H9 (cell line): Measurements from ENCODE around the gene ZP3. TPM values are rescaled to one million over a fixed set of nuclear protein-coding genes. Genes with fewer than 3 reads are reported as not detected.
"Not testable (repeated sequence)": the region's sequence is repeated elsewhere in the genome, so short reads cannot be mapped to it uniquely, and the experiment has no call there.

Experiments used
- DNase-seq: peaks from one replicate; pipeline ENCODE4 v3.0.0-alpha.2; 2017
- H2AFZ ChIP-seq: one replicate; pipeline ENCODE4 v1.6.1; 2013; ENCODE audit warnings: mild to moderate bottlenecking, low read length, control low read depth, moderate library complexity
- H2AK5ac ChIP-seq: 2 replicates; pipeline ENCODE4 v1.6.1; 2013; ENCODE audit warnings: low read length, control low read depth, mixed read lengths; ENCODE audit not compliant: insufficient read length
- H2BK120ac ChIP-seq: one replicate; pipeline ENCODE4 v1.6.1; 2013; ENCODE audit warnings: low read depth, mild to moderate bottlenecking, low read length, control low read depth, inconsistent platforms; ENCODE audit not compliant: poor library complexity, severe bottlenecking
- H2BK12ac ChIP-seq: 2 replicates; pipeline ENCODE4 v1.6.1; 2013; ENCODE audit warnings: low read length, control low read depth, mixed read lengths, low read depth; ENCODE audit not compliant: insufficient read length
- H2BK15ac ChIP-seq: 2 replicates; pipeline ENCODE4 v1.6.1; 2013; ENCODE audit warnings: low read depth, low read length, control low read depth
- H2BK20ac ChIP-seq: one replicate; pipeline ENCODE4 v1.6.1; 2013; ENCODE audit warnings: low read depth, mild to moderate bottlenecking, low read length, control low read depth, inconsistent platforms; ENCODE audit not compliant: poor library complexity, severe bottlenecking
- H2BK5ac ChIP-seq: 2 replicates; pipeline ENCODE4 v1.6.1; 2013; ENCODE audit warnings: low read length, control low read depth, mixed read lengths; ENCODE audit not compliant: insufficient read length
- H3K14ac ChIP-seq: 2 replicates; pipeline ENCODE4 v1.6.1; 2013; ENCODE audit warnings: low read length, control low read depth; ENCODE audit not compliant: insufficient read depth
- H3K18ac ChIP-seq: 2 replicates; pipeline ENCODE4 v1.6.1; 2013; ENCODE audit warnings: low read depth, mild to moderate bottlenecking, mixed read lengths, low read length, control low read depth; ENCODE audit not compliant: insufficient read length
- H3K23ac ChIP-seq: 2 replicates; pipeline ENCODE4 v1.6.1; 2013; ENCODE audit warnings: low read length, control low read depth, mixed read lengths, low read depth; ENCODE audit not compliant: insufficient read length
- H3K23me2 ChIP-seq: 2 replicates; pipeline ENCODE4 v1.6.1; 2013; ENCODE audit warnings: low read depth, mild to moderate bottlenecking, mixed read lengths, low read length, control low read depth; ENCODE audit not compliant: insufficient read length, poor library complexity, severe bottlenecking
- H3K27ac ChIP-seq: 2 replicates; pipeline ENCODE4 v1.5.1; 2013; ENCODE audit warnings: low read length, control low read depth, mixed read lengths, low read depth; ENCODE audit not compliant: insufficient read length
- H3K27me3 ChIP-seq: 2 replicates; pipeline ENCODE4 v1.6.1; 2013; ENCODE audit warnings: low read length, control low read depth, inconsistent platforms; ENCODE audit not compliant: insufficient read depth
- H3K4ac ChIP-seq: 2 replicates; pipeline ENCODE4 v1.6.1; 2013; ENCODE audit warnings: low read depth, mild to moderate bottlenecking, control low read depth, inconsistent platforms, low read length, moderate library complexity
- H3K4me1 ChIP-seq: 2 replicates; pipeline ENCODE4 v1.6.1; 2013; ENCODE audit warnings: low read length, control low read depth, inconsistent platforms; ENCODE audit not compliant: insufficient read depth
- H3K4me2 ChIP-seq: 2 replicates; pipeline ENCODE4 v1.6.1; 2013; ENCODE audit warnings: low read length, control low read depth, mixed read lengths; ENCODE audit not compliant: insufficient read length, insufficient read depth
- H3K56ac ChIP-seq: 2 replicates; pipeline ENCODE4 v1.6.1; 2013; ENCODE audit warnings: low read depth, mild to moderate bottlenecking, mixed read lengths, low read length, control low read depth; ENCODE audit not compliant: insufficient read length
- H3K79me1 ChIP-seq: 2 replicates; pipeline ENCODE4 v1.6.1; 2013; ENCODE audit warnings: low read depth, mild to moderate bottlenecking, moderate library complexity, low read length, control low read depth, inconsistent platforms; ENCODE audit not compliant: insufficient read depth, poor library complexity, severe bottlenecking
- H3K79me2 ChIP-seq: 2 replicates; pipeline ENCODE4 v1.6.1; 2013; ENCODE audit warnings: low read length, control low read depth, inconsistent platforms; ENCODE audit not compliant: insufficient read depth
- H3K9ac ChIP-seq: 2 replicates; pipeline ENCODE4 v1.6.1; 2013; ENCODE audit warnings: low read length, control low read depth, mixed read lengths; ENCODE audit not compliant: insufficient read length; ENCODE audit errors: extremely low read depth
- H3K9me3 ChIP-seq: one replicate; pipeline ENCODE4 v1.6.1; 2013; ENCODE audit warnings: low read depth, low read length, inconsistent platforms; ENCODE audit not compliant: control insufficient read depth
- H3T11ph ChIP-seq: one replicate; pipeline ENCODE4 v1.6.1; 2013; ENCODE audit warnings: mild to moderate bottlenecking, low read length, control low read depth, inconsistent platforms
- H4K20me1 ChIP-seq: one replicate; pipeline ENCODE4 v1.6.1; 2013; ENCODE audit not compliant: control insufficient read depth, insufficient read length, insufficient read depth
- H4K5ac ChIP-seq: 2 replicates; pipeline ENCODE4 v1.6.1; 2013; ENCODE audit warnings: low read depth, mild to moderate bottlenecking, mixed read lengths, low read length, control low read depth; ENCODE audit not compliant: insufficient read length
- H4K8ac ChIP-seq: replicated peaks from 2 replicates; pipeline ENCODE4 v1.6.1; 2013; ENCODE audit warnings: low read length, control low read depth, mixed read lengths, low read depth; ENCODE audit not compliant: insufficient read length
- H4K91ac ChIP-seq: 2 replicates; pipeline ENCODE4 v1.6.1; 2013; ENCODE audit warnings: low read depth, mild to moderate bottlenecking, moderate library complexity, mixed read lengths, low read length, control low read depth; ENCODE audit not compliant: insufficient read length
- H3K27ac Mint-ChIP-seq, 3 experiments: 2 replicates in 2 of 3; 3 replicates in 1 of 3; pipeline ENCODE4 v1.8.0; 2020 to 2021; ENCODE audit warnings: mixed read lengths in 3 of 3, mild to moderate bottlenecking in 1 of 3, moderate library complexity in 1 of 3
- H3K27me3 Mint-ChIP-seq: 2 replicates; pipeline ENCODE4 v1.8.0; 2021; ENCODE audit warnings: low read depth, mild to moderate bottlenecking, moderate library complexity, mixed read lengths
- H3K36me3 Mint-ChIP-seq, 3 experiments: 2 replicates in 2 of 3; 3 replicates in 1 of 3; pipeline ENCODE4 v1.8.0; 2020 to 2021; ENCODE audit warnings: low read depth in 3 of 3, mixed read lengths in 3 of 3; ENCODE audit not compliant: insufficient read depth in 1 of 3
- H3K4me1 Mint-ChIP-seq, 2 experiments: 2 replicates each; pipeline ENCODE4 v1.8.0; 2020; ENCODE audit warnings: mixed read lengths in 2 of 2
- H3K4me3 Mint-ChIP-seq, 2 experiments: 2 replicates in 1 of 2; 3 replicates in 1 of 2; pipeline ENCODE4 v1.8.0; 2020 to 2021; ENCODE audit warnings: mild to moderate bottlenecking in 2 of 2, mixed read lengths in 2 of 2, moderate library complexity in 1 of 2
- H3K9me3 Mint-ChIP-seq, 2 experiments: 2 replicates in 1 of 2; 3 replicates in 1 of 2; pipeline ENCODE4 v1.8.0; 2020; ENCODE audit warnings: mild to moderate bottlenecking in 2 of 2, mixed read lengths in 2 of 2, moderate library complexity in 1 of 2
- WGBS: extraction: QIAGEN DNeasy Blood & Tissue Kit; methylation state at CpG from one replicate; pipeline ENCODE4 v1.1.7; 2013; ENCODE audit warnings: missing lambda C conversion rate, low lambda C conversion rate, mixed read lengths; ENCODE audit not compliant: insufficient read length; ENCODE audit errors: extremely low coverage; 5-methylcytosine and 5-hydroxymethylcytosine counted together
- total RNA-seq: library from RNA; stranded (reverse); gene quantifications from 2 replicates; pipeline ENCODE4 v1.2.1, GENCODE V29; 2021

ZP3 gene
- total RNA-seq, 1 experiment from 2014 or later = 1.3 TPM

GRCh38 chr7:76476742-76477474, 52.2 kb downstream of the ZP3 start:
- not testable (repeated sequence) for H2BK15ac ChIP-seq, H4K8ac ChIP-seq, H3K23ac ChIP-seq, H3K4ac ChIP-seq, H3K27me3 ChIP-seq, H2AFZ ChIP-seq, H3T11ph ChIP-seq, H3K4me1 ChIP-seq, H3K18ac ChIP-seq, H2BK5ac ChIP-seq, H3K79me2 ChIP-seq, H2BK120ac ChIP-seq, H3K4me3 Mint-ChIP-seq, H3K9me3 ChIP-seq, H2BK12ac ChIP-seq, H2BK20ac ChIP-seq, H4K5ac ChIP-seq, H4K91ac ChIP-seq, H3K79me1 ChIP-seq, H3K36me3 Mint-ChIP-seq, H3K4me2 ChIP-seq, H3K23me2 ChIP-seq, H3K9ac ChIP-seq, H3K27ac Mint-ChIP-seq, H3K9me3 Mint-ChIP-seq, H3K14ac ChIP-seq, H3K4me1 Mint-ChIP-seq, H3K27me3 Mint-ChIP-seq, H3K27ac ChIP-seq, H3K56ac ChIP-seq, H4K20me1 ChIP-seq, H2AK5ac ChIP-seq, DNase-seq
- WGBS = no CpG with 5 or more reads among the region's 24 CpGs

- H3K4me1 ChIP-seq, H2BK5ac ChIP-seq, H3K79me2 ChIP-seq, H3K23ac ChIP-seq, H3K27me3 ChIP-seq, H4K20me1 ChIP-seq, H3K9ac ChIP-seq, H3K79me1 ChIP-seq, H3K23me2 ChIP-seq, H4K5ac ChIP-seq, H3K4ac ChIP-seq, H3K27me3 Mint-ChIP-seq, H3K9me3 Mint-ChIP-seq, H3K9me3 ChIP-seq, H2AFZ ChIP-seq, H3K4me1 Mint-ChIP-seq, H3K14ac ChIP-seq, H2BK120ac ChIP-seq, H3K4me2 ChIP-seq, H3K4me3 Mint-ChIP-seq, H2BK12ac ChIP-seq, H2BK15ac ChIP-seq, H2AK5ac ChIP-seq, H3T11ph ChIP-seq, H4K8ac ChIP-seq, H4K91ac ChIP-seq, H3K56ac ChIP-seq, H3K27ac ChIP-seq, H2BK20ac ChIP-seq, H3K18ac ChIP-seq, DNase-seq: not testable (repeated sequence)
- WGBS = no CpG with 5 or more reads among the region's 11 CpGs
- Mint-ChIP-seq H3K36me3 (peaks cover 10 to 18% (median 17%) of the 10 kb centered on the region in 3 experiments; a peak in 6 of 7 replicates), H3K27ac (peak overlapping the region in 1 of 3 experiments; percentile 57; a peak in 2 of 7 replicates)
These were observed 54.9 kb downstream of the ZP3 start for GRCh38 chr7:76479628-76480027.
